GM19397 (cell line): ENCODE data around the gene SLC22A1.
"Not testable (repeated sequence)": the region's sequence is repeated elsewhere in the genome, so short reads cannot be mapped to it uniquely, and the experiment has no call there.

Source experiments
- ATAC-seq: cut with Tn5 transposase; IDR thresholded peaks from one replicate; pipeline ENCODE4 v1.9.1; 2021; ENCODE audit warnings: mild to moderate bottlenecking, moderate library complexity; ENCODE audit not compliant: unreplicated experiment

Gene SLC22A1

DNA sequence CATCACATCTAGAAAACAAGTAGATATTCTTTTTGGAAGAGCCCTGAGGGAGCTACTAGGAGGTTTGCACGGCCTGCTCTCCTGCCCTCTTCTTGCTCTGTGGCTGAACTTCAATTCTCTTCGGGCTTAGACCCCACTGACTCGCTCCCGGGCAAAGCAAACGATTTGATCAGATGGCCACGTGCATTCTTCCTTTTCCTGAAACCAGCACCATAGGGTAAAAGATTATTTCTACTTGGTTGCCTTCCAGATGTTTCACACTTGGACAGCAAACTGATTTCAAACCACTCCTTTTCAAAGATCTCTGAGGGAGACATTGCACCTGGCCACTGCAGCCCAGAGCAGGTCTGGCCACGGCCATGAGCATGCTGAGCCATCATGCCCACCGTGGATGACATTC lies at the start of gene SLC22A1:
SLC22A1 (plus strand) TSS at position 258 of the 400 bp plus-strand sequence; CDS start at position 379, 121 bp downstream.
- ATAC-seq: no peak

DNA sequence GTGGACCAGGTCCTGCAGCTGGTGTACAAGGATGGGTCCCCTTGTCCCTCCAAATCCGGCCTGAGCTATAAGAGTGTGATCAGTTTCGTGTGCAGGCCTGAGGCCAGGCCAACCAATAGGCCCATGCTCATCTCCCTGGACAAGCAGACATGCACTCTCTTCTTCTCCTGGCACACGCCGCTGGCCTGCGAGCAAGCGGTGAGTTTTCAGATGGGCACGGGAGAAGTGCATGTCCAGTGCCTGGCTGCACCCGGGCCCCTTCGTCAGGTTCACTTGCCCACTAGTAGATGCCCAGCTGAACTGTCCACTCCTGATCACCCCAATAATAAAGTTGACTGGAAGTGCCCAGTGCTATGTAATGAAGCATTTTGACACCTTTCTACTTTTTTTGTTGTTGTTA lies 48.3 kb upstream of the SLC22A1 start:
- ATAC-seq: no peak

DNA sequence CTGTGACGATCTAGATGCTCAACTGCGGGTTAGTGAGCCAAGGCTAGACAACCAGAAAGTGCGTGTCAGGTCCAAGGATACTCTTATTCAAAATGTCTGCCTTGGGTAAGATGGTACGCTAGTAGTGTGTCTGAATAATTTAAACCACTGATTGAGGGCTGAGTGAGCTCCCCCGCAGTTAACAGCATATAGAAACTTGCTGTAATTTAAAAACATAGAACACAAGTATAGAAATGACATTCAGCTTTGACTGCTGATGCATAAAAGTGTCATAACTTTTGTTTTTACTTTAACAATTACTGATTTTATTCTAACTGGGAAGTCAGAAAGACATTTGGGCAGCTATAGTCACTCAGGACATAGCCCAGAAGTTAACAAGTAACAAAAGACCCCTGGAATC lies 45.6 kb upstream of the SLC22A1 start:
- no peak for ATAC-seq

DNA sequence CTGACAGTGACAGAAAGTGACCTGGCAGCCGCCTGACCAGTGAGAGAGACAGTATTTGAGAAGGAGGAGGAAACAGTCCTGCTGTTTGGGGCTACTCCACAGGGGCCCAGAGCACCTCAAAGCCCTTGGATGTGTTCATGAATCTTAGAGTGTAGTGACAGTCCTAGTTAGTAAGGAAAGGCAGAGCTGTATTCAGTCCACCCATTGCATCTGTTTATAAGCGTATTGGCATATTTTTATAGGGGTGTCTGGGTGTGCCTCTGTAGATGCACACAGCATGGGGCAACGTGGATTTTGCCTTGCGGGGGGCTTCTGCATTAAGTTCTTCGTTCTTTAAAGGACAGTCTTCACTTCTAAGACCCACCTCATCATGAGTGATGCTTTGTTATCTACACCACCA lies 44.6 kb upstream of the SLC22A1 start:
- no peak for ATAC-seq

DNA sequence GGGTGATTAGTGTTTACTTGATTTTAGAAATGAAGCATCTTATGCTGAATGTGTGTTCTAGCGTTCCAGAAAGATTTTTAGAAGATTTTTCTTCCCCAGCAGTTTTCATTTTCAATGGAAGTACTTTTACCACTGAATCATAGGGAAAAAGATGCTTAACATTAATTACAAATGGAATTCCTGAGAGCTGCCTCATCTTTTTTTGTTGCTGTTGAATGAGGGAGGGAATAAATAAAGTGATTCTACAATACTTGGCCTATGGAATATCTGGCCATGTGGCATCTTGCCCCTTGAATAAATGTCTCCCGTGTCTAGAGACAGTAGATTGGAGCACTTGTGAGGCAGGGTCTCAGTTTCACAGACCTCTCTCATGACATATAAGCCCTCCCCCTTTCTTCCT lies 44.1 kb upstream of the SLC22A1 start:
- ATAC-seq: no peak

DNA sequence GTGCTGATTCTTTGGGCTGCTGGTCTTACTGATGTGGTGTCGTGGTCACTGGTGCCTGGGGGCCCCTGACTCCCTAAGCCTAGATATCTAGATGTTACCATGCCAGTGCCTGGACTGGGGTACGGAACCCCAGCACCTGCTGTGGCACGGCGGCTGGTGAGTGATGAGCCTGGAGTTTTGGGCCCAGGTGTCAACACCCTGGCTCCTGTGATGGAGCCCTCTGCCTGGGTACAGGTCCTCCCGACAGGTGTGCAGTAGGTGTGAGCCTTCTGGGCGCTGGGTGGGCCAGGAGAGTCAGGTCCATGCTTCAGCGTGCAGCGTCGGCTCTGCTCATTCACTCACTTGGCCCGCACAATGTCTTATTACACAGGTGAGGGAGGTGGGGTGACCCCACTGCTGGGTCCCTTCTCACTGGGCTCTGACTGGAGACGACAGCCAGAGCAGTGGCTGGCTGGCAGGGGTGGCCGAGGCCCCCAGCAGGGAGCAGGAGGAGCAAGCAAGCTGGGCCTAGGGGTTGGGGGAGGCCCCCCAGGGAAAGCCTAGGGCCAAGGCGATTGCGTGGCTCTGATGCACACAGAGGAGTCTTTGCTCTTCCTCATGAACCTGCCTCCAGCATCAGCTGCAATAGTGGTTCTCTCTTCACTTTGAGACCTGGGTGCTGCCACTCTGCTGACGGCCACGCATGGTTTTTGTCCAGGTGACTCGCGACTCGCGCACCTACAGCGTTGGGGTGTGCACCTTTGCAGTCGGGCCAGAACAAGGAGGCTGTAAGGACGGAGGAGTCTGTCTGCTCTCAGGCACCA lies 42.5 kb upstream of the SLC22A1 start:
- no peak for ATAC-seq

DNA sequence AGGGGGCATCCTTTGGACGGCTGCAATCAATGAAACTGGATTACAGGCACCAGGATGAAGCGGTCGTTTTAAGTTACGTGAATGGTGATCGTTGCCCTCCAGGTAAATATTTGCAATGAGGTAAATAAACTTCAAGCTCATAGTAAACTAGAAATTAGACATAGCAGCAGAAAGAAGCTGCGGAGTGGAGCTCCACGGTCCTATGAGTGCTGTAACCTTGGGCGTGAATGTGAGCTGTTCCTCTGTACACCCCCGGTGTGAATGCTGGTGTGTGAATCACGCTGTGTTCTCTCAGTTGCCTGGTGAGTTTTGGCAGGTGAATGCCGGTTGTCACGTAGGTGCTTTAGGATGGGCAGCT lies 42.0 kb upstream of the SLC22A1 start:
- ATAC-seq: no peak

DNA sequence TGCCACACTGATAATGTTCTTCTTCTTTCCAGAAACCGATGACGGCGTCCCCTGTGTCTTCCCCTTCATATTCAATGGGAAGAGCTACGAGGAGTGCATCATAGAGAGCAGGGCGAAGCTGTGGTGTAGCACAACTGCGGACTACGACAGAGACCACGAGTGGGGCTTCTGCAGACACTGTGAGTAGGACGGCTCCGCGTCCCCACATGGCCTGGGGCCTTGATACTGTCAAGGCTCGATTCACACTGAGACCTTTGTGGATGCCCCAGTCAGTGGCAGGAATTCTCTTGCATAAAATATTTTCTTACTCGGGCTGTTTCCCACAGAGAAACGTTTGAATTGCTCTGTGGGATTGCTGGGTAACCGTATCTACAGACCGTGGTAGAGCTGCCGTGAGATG lies 41.5 kb upstream of the SLC22A1 start:
- no peak for ATAC-seq

DNA sequence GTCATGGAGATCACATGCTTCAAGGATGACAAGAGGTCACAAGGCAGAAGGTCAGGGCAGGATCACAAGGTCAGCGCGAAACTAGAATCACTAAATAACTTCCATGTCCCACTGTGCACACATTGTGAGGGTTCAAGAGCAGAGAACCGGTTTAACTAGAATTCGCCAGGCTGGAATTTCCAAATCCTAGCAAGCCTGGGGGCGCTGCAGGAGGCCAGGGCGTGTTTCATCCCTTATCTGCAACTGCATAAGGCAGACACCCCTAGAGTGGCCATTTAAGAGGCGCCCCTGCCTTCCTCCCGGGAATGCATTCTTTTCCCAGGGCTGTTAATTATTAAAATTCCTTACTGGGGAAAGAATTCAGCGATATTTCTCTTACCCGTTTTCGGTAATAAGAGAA lies 40.2 kb upstream of the SLC22A1 start:
- no peak for ATAC-seq

DNA sequence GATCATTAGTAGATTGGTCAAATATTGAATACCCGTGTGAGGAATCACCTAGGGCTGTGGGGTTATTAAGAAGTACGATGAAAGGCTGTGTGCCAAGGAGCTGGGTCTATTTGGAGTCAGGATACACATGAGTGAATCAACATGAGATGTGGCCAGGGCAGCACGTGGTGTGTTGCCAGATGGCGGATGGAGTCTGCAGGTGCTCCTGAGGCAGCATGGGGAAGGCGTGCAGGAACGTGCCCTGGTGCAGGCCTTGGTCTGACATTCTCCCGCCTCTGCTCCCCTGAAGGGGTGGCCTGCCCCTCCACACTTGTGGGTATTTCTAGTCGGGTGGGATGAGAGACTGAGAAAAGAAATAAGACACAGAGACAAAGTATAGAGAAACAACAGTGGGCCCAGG lies 39.0 kb upstream of the SLC22A1 start:
- ATAC-seq: no peak

DNA sequence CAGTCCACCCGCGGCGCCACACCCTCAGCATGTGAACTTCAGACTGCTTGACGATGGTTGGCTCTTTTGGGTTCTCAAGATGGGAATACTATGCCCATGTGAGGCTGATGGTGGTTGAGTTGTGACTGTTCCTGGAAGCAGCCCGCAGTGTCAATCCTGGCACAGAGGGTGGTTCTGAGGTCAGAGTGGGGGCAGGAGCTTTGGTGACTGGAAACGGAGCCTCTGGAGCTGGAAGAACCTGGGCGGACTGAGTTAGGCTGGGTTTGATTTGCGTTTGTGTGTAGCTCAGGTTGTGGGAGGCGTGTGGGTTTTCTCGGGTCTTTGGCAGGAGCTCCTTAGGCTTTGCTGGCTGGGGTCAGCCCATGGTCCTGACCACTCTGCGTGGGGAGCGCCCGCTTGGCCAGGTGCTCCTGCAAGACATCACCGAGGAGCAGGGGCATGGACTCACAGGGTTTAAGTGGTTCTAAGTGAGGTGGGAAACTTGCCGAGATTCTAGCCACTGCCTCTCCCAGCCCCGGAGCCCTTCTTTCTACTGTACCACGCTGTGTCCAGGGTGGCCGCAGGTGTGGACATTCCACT lies 37.3 kb upstream of the SLC22A1 start:
- no peak for ATAC-seq

DNA sequence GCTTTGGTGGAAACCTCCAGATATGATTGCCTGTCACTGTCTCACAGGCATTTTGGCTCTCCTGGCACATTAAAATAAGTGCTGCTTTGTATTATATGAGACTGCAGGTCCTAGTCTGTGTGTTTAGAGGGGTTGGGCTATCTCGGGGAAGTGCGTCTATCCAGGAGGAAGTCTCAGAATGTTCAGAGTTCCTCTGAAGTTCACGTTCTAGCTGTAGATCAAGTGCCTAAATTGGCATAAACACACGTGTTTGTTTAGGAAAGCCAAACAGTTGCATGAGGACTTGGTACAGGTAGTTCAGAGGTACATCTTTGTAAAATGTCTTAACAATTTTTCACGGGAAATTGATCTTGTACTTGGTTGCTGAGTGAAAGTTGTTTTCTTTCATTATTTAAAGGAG lies 36.4 kb upstream of the SLC22A1 start:
- no peak for ATAC-seq

DNA sequence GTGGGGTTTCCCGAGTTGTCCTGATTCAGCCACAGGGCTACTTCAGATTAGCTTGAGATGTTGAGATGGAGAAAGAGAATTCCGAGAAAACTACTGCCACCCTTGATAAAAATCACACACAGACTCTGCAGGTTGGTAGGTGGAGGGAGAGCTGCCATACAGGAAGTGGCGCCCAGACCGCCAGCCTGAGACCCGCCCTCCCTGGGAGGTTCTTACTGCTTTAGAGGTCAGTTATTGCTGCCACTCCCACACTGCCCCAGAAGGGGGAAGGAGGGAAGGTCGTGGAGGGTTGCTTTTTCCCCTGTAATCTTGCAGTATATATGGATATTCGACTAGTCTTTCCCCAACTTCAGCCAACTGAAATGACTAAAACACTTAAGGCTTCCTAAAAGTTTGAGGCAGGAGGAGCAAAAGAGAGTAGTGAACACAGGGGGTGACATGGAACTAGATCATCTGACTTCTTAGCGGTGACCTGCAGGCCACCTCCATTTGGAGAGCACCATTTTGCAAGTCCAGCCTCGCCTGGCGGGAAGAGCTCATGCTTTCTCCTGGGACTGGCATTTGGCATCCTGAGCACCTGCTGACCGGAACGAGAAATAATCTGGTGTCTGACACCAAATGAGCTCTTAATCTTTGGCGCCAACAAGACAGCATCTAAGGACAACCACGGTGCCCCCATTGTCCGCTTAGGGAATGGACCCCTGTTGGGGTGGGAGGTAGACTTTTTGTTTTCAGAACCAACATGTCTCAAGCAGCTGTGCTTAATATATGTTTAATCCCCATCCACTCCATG lies 35.7 kb upstream of the SLC22A1 start:
- no peak for ATAC-seq

DNA sequence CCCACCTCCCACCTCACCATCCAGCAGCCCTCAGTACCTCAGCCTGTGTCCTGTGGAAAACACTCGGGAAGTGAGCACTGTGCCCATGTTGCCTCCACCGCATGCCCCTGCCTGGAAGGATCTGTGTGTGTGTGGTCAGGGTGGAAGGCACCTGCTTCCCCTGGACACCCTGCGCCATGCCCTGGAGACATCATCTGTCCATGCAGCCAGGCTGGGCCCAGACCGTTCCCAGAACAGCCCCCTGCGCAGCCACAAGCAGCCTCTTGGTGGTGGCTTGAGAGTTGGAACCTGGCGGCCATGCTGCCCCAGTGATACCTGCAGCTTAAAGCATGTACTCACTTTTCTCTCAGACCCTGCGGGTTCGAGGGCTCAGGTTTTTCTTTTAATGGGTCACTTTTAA lies 34.9 kb upstream of the SLC22A1 start:
- ATAC-seq: no peak

DNA sequence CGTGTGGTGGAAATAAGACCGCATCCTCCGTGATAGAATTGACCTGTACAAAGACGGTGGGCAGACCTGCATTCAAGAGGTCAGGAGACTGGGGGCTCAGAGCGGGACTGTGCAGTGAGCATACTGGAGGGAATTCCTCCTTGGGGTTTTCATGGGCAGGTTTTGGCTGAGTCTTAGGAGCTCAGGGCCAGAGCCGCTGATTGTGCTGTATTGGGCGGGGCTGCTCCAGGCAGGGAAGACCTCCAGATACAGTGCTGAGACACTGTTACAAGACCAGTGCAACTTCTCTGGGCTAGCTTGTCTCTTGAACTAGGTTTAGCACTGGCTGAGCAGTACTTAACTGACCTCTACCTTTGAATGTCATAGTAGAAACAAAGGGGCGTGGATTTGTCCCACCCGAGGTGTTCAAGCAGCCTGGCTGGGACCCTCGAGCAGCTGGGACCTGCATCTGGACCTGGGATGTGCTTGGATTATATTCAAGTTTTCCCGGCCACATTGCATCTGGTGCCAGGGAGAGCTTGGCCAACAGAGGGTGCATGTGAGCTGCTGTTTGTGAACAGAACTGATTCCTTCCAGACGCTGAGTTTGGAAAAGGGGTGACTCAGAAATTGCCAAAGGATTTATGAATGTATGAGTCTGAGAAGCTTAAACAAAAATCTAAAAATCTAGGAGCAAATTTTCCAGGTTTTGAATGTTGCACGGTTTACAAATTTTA lies 33.4 kb upstream of the SLC22A1 start:
- no peak for ATAC-seq

DNA sequence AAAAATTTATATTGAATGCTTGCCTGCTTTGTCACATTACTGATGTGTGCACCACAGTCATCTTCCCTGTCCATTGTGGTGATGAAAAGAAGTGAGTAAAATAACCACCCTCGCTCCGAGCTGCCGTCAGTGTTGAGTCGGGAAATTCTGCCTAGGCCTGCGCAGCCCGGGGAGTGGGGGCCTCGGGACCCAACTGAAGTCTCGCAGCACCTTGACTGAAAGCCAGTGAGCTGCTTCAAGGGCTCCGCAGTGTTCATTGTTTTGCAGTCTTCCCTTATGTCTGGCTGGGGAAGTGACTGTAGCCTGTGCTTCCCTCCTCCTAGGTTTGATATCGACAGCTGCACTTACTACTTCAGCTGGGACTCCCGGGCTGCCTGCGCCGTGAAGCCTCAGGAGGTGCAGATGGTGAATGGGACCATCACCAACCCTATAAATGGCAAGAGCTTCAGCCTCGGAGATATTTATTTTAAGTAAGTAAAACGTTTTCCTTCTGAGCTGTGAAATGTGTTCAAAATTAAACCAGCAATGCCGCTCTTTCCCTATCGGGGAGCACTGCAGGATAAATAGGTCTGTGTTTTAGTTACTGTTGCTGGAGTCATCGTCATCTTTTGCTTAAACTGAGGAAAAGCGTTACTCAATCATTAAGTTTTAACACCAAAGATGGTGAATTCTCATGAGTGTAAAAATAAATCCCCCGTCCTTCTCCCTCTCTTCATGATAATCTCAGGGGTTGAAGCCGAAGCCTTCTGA lies 32.7 kb upstream of the SLC22A1 start:
- ATAC-seq: no peak

DNA sequence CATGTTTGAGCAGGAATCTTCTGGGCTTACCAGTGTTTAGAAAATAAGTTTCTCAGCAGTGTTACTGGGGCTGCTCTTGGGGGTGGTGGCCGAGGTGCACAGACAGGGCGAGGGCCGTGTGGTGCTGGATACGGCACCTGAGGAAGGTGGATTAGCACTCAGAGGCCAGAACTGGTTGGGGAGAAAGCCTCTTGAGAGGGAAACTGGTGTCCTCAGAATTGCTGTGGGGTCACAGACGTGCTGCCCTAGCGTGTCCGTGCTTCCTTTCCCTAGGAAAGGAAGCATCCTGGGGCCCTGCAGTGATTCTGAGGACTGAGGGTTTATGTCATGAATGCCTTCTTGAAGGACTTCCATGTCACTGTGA lies 32.1 kb upstream of the SLC22A1 start:
- ATAC-seq: no peak

DNA sequence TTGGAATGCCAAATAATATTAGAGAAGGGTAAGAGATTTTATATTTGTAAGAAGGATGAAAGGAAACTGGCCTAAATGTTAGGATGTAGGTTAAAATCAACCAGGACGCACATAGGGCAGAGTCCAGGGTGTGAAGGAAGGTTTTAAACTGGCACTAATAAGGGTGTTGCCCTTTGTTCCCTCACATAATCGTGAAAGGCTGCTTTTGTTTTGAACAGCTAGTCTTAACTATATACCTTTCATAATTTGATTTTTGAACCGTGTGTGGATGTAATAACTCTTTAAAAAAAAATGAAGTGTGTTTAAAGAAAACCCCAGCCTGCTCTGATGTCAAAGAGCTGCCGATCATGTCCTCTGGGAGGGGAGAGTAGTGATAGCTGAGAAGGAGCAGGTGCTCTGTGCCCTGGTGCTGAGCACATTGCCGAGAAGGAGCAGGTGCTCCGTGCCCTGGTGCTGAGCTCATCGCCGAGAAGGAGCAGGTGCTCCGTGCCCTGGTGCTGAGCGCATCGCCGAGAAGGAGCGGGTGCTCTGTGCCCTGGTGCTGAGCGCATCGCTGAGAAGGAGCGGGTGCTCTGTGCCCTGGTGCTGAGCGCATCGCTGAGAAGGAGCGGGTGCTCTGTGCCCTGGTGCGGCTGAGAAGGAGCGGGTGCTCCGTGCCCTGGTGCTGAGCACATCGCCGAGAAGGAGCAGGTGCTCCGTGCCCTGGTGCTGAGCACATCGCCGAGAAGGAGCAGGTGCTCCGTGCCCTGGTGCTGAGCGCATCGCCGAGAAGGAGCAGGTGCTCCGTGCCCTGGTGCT lies 31.0 kb upstream of the SLC22A1 start:
- ATAC-seq: not testable (repeated sequence)

DNA sequence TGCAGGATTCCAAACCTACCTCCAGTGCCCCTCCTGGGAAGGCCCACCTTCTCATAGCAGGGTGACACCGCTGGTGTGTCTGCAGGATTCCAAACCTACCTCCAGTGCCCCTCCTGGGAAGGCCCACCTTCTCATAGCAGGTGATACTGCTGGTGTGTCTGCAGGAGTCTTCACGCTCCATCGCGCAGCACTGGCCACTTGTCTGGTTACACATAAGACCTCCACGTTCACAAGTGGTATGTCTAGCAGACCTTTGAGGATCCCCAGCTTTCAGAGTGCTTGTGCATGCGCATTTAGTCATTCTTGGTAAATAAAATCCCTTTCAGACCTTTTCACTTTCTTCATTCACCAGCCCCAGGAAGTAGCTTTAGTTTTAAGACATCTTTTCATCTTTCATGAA lies 29.4 kb upstream of the SLC22A1 start:
- not testable (repeated sequence) for ATAC-seq

DNA sequence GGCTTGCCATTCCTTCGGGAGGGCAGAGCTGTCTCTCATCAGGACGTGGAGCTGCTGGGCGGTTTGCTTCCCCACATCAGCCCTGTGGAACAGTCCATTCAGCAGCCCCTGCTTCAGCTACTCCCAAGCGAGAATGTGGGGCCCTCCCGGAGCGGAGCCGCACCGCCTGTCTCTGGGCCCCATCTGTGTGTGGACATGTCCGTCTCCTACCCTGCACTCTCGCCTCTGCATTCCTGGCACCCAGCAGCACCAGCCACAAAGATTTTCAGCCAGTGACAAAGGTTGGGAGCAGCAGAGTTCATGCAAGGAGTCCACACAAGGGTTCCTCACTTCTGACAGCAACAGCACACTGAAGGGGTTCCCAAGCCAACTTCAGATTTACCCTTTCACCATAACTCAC lies 29.0 kb upstream of the SLC22A1 start:
- no peak for ATAC-seq
